ENCODE measurements around the gene RAD54L. TPM values are rescaled to one million over a fixed set of nuclear protein-coding genes. Genes with fewer than 3 reads are reported as not detected.
A peak's percentile ranks its signal among the peaks of the same experiment; 100 is the strongest.

Gene RAD54L
- total RNA-seq, 1 donor from 2014 or later = 0.26 TPM

GRCh38 chr1:46298387-46298786 lies 50.8 kb downstream of the RAD54L start:
- Histone ChIP-seq H3K36me3 (ENCODE audit: control insufficient read depth, insufficient read depth, low read length) (peaks cover 13% of the 10 kb centered on the region), H3K27me3 (ENCODE audit: control insufficient read depth, insufficient read depth, low read length) (no peaks in the 10 kb centered on the region), H3K4me3 (ENCODE audit: low read depth, low read length) (no peak overlapping the region)
- no peak for TF ChIP-seq CTCF (IDR thresholded peaks at IDR 0.05; ENCODE audit: insufficient read depth, low read length, severe bottlenecking)
- FAIRE-seq (no peak), DNase-seq (ENCODE audit: low read depth) (no peak)

- FAIRE-seq (no peak), DNase-seq (ENCODE audit: low read depth) (no peak)
- no peak for TF ChIP-seq CTCF (IDR thresholded peaks at IDR 0.05; ENCODE audit: insufficient read depth, low read length, severe bottlenecking)
- Histone ChIP-seq H3K27me3 (ENCODE audit: control insufficient read depth, insufficient read depth, low read length) (no peaks in the 10 kb centered on the region), H3K4me3 (ENCODE audit: low read depth, low read length) (peak overlapping the region; percentile 86), H3K36me3 (ENCODE audit: control insufficient read depth, insufficient read depth, low read length) (peaks cover 8% of the 10 kb centered on the region)
These were observed 53.3 kb downstream of the RAD54L start for GRCh38 chr1:46300673-46301405.

- peak overlapping the region; percentile 86 for H3K4me3 ChIP-seq (ENCODE audit: low read depth, low read length)
- H3K27me3 ChIP-seq (ENCODE audit: control insufficient read depth, insufficient read depth, low read length) = no peaks in the 10 kb centered on the region
- H3K36me3 ChIP-seq (ENCODE audit: control insufficient read depth, insufficient read depth, low read length) = peaks cover 8% of the 10 kb centered on the region
- no peak for TF ChIP-seq CTCF (IDR thresholded peaks at IDR 0.05; ENCODE audit: insufficient read depth, low read length, severe bottlenecking)
- DNase-seq (ENCODE audit: low read depth) = no peak
- FAIRE-seq = no peak
These were observed 53.8 kb downstream of the RAD54L start for GRCh38 chr1:46301406-46301807.

GRCh38 chr1:46301808-46302640 lies 54.5 kb downstream of the RAD54L start:
- DNase-seq (ENCODE audit: low read depth) = no peak

GRCh38 chr1:46302641-46303037 lies 55.1 kb downstream of the RAD54L start:
- no peak for FAIRE-seq

More at GRCh38 chr1:46301808-46302640, 54.5 kb downstream of the RAD54L start:
- Histone ChIP-seq H3K36me3 (ENCODE audit: control insufficient read depth, insufficient read depth, low read length) (peaks cover 5% of the 10 kb centered on the region), H3K27me3 (ENCODE audit: control insufficient read depth, insufficient read depth, low read length) (no peaks in the 10 kb centered on the region), H3K4me3 (ENCODE audit: low read depth, low read length) (peak overlapping the region; percentile 86)
- peak; percentile 30 for TF ChIP-seq CTCF (IDR thresholded peaks at IDR 0.05; ENCODE audit: insufficient read depth, low read length, severe bottlenecking)
- no peak for FAIRE-seq

More at GRCh38 chr1:46302641-46303037, 55.1 kb downstream of the RAD54L start:
- DNase-seq (ENCODE audit: low read depth) = no peak
- Histone ChIP-seq H3K27me3 (ENCODE audit: control insufficient read depth, insufficient read depth, low read length) (no peaks in the 10 kb centered on the region), H3K4me3 (ENCODE audit: low read depth, low read length) (peak overlapping the region; percentile 86), H3K36me3 (ENCODE audit: control insufficient read depth, insufficient read depth, low read length) (peaks cover under 1% of the 10 kb centered on the region)
- no peak for TF ChIP-seq CTCF (IDR thresholded peaks at IDR 0.05; ENCODE audit: insufficient read depth, low read length, severe bottlenecking)

Data from bronchial epithelial cell (primary cell).